A673 (cell line): Measurements from ENCODE around the gene DUSP1. TPM values are rescaled to one million over a fixed set of nuclear protein-coding genes. Genes with fewer than 3 reads are reported as not detected.

ENCODE experiments used
- BruUV-seq: library from RNA; stranded (reverse); fragments of 400-500 nt; replicated peaks from 2 replicates; lab custom pipeline; 2021; lab: Mats Ljungman, UMichigan
- CTCF ChIA-PET: fragments of 300-600 bp; sonication (Branson Sonifier 250); formaldehyde crosslinking; loops from one replicate; lab custom pipeline; 2022; ENCODE audit warnings: antibody characterized with exemption; lab: Charles Lee
- POLR2A ChIA-PET: fragments of 300-600 bp; sonication (Branson Sonifier 250); formaldehyde crosslinking; loops from one replicate; lab custom pipeline; 2022; ENCODE audit warnings: antibody characterized with exemption; ENCODE audit not compliant: low non-redundant PET; lab: Charles Lee
- DNase-seq: peaks from one replicate; pipeline ENCODE4 v3.0.0-alpha.2; 2015; ENCODE audit warnings: low spot score
- H3K27ac ChIP-seq: fragments of 200-600 bp; sonication (generic); 2 replicates; pipeline ENCODE4 v1.5.1; 2016; ENCODE audit warnings: mixed run types, low read depth, mild to moderate bottlenecking, mixed read lengths, antibody characterized with exemption, low read length; ENCODE audit not compliant: poor library complexity, severe bottlenecking
- H3K27me3 ChIP-seq: fragments of 200-600 bp; sonication (generic); replicated peaks from 2 replicates; pipeline ENCODE4 v1.6.1; 2017; ENCODE audit warnings: mixed run types, low read depth, mild to moderate bottlenecking, mixed read lengths, antibody characterized with exemption, low read length; ENCODE audit not compliant: insufficient read depth, poor library complexity
- H3K36me3 ChIP-seq: fragments of 200-600 bp; sonication (generic); 2 replicates; pipeline ENCODE4 v1.6.1; 2016; ENCODE audit warnings: mixed run types, mild to moderate bottlenecking, mixed read lengths, antibody characterized with exemption, low read length; ENCODE audit not compliant: insufficient read depth, poor library complexity, severe bottlenecking
- H3K4me1 ChIP-seq: fragments of 200-600 bp; sonication (generic); 2 replicates; pipeline ENCODE4 v1.6.1; 2017; ENCODE audit warnings: mixed run types, mild to moderate bottlenecking, mixed read lengths, antibody characterized with exemption, low read length; ENCODE audit not compliant: insufficient read depth, poor library complexity, severe bottlenecking
- H3K4me3 ChIP-seq: fragments of 200-600 bp; sonication (generic); 2 replicates; pipeline ENCODE4 v1.5.1; 2016; ENCODE audit warnings: low read depth, mixed run types, mild to moderate bottlenecking, mixed read lengths, low read length; ENCODE audit not compliant: poor library complexity, severe bottlenecking
- H3K9me3 ChIP-seq: fragments of 200-600 bp; sonication (generic); 2 replicates; pipeline ENCODE4 v1.6.1; 2016; ENCODE audit warnings: mixed run types, low read depth, mild to moderate bottlenecking, mixed read lengths, antibody characterized with exemption, low read length; ENCODE audit not compliant: poor library complexity, severe bottlenecking
- EZH2 ChIP-seq: fragments of 200-600 bp; sonication (generic); IDR thresholded peaks from 2 replicates; pipeline ENCODE4 v1.6.1; 2017; ENCODE audit warnings: borderline replicate concordance, low read depth, mild to moderate bottlenecking, mixed read lengths, antibody characterized with exemption, low read length; ENCODE audit not compliant: poor library complexity, severe bottlenecking
- intact Hi-C: fragments of 100-400 bp; cut with micrococcal nuclease; formaldehyde crosslinking; loops from one replicate; pipeline ENCODE4 v1.10.0; 2022; ENCODE audit not compliant: unreplicated experiment
- total RNA-seq: library from RNA; stranded (reverse); gene quantifications from 2 replicates; pipeline ENCODE4 v1.2.3, GENCODE V29; 2021
- TF ChIP-seq, protein P1 (sequence below): fragments of 300-800, 200-600 bp; sonication (generic); conservative IDR thresholded peaks from 2 replicates; pipeline ENCODE4 v1.5.1; 2017; ENCODE audit warnings: low read depth, mild to moderate bottlenecking, antibody characterized with exemption, low read length, moderate library complexity, mixed read lengths

DUSP1 gene
- total RNA-seq, 1 experiment from 2014 or later, result 13.1 TPM

DNA sequence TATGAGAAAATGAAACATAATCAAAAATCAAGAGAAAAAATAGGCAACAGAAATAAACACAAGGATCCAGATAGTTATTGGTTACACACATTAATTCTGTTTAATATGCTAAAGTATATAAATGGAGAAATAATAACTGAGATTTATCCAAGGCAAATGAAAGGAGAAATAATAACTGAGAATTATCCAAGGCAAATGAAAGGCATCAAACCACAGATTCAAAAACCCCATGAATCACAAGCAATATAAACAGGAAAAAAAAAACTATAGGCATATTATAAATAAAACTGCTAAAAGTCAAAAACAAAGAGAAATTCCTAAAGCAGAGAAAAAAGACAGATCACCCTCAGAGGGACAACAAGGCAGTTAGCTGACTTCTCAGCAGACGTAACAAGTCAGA, 10.9 kb downstream of the DUSP1 start:
- H3K27ac ChIP-seq, result no peak overlapping the region
- ChIA-PET CTCF (no interaction called here), POLR2A (interaction anchor here (0.6 kb wide), 1 partner anchor 11 kb away, joined by 3 read pairs; the partner anchor contains the start of gene DUSP1)
- H3K27me3 ChIP-seq, result no peaks in the 10 kb centered on the region
- TF ChIP-seq EZH2, result no peak
- TF ChIP-seq, protein P1, sequence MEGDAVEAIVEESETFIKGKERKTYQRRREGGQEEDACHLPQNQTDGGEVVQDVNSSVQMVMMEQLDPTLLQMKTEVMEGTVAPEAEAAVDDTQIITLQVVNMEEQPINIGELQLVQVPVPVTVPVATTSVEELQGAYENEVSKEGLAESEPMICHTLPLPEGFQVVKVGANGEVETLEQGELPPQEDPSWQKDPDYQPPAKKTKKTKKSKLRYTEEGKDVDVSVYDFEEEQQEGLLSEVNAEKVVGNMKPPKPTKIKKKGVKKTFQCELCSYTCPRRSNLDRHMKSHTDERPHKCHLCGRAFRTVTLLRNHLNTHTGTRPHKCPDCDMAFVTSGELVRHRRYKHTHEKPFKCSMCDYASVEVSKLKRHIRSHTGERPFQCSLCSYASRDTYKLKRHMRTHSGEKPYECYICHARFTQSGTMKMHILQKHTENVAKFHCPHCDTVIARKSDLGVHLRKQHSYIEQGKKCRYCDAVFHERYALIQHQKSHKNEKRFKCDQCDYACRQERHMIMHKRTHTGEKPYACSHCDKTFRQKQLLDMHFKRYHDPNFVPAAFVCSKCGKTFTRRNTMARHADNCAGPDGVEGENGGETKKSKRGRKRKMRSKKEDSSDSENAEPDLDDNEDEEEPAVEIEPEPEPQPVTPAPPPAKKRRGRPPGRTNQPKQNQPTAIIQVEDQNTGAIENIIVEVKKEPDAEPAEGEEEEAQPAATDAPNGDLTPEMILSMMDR, result no peak
- no peaks in the 10 kb centered on the region for H3K36me3 ChIP-seq
- no peak for DNase-seq
- intact Hi-C loops, result no loop called here
- no peaks in the 10 kb centered on the region for H3K9me3 ChIP-seq
- H3K4me3 ChIP-seq, result no peak overlapping the region
- no TSS peak for BruUV-seq
- H3K4me1 ChIP-seq, result peaks cover 13% of the 10 kb centered on the region

DNA sequence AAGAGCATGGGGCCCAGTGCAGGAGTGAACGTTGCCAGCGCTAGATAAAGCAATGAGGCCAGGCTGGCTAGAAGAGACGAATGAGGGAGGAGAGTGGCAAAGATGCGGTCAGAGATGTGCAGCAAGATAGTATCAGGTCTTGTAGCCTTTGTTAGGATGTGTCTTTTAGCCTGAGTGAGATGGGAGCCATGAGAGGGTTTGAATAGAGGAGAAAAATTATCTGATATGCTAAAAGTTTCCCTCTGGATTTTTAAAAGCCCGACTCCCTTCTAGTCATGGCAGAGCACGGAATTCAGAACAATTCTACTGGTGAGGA, 12.2 kb downstream of the DUSP1 start:
- ChIA-PET POLR2A (no interaction called here), CTCF (no interaction called here)
- no peak for DNase-seq
- intact Hi-C loops, result no loop called here
- no TSS peak for BruUV-seq
- peaks cover 13% of the 10 kb centered on the region for H3K4me1 ChIP-seq
- H3K27me3 ChIP-seq, result no peaks in the 10 kb centered on the region
- H3K36me3 ChIP-seq, result no peaks in the 10 kb centered on the region
- H3K27ac ChIP-seq, result no peak overlapping the region
- no peaks in the 10 kb centered on the region for H3K9me3 ChIP-seq
- TF ChIP-seq, protein P1, result no peak
- no peak for TF ChIP-seq EZH2
- no peak overlapping the region for H3K4me3 ChIP-seq

DNA sequence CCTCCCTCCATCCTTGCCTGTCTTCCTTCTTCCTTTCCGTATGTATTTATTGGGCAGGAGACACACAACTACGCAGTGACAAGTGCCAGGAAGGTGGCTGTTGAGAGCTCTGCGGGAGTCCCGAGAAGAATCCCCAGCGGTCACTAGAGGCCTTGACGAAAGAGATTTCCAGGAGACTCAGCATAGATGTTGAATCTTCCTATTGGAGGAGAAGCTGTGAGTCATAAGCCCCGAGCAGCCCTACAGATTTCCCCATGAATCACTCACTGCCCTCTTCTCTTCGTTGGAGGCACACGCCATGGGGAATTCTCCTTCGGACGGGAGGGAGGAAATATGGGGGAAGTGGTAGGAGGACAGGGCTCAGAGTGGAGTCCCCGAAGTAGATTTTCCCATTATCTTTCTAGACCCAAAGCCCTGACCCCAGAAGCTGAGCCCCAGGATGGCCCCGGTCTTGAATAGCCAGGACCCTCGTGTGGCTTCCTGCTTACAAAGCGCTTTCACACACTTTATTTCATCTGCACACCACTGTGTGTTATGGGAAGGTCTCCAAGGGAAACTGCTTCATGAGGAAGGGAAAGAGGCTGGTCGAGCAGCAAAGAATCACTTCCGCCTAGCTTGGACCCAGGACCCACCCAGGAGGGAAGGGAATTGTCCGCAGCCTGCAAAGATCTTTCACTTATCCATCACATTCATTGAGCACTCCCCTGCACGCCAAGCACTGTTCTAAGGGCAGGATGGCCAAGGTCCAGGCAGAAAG, 12.7 kb downstream of the DUSP1 start:
- no peaks in the 10 kb centered on the region for H3K36me3 ChIP-seq
- H3K4me1 ChIP-seq, result peaks cover 13% of the 10 kb centered on the region
- intact Hi-C loops, result no loop called here
- peak overlapping the region; percentile 60 for H3K27ac ChIP-seq
- DNase-seq, result peak; percentile 87
- no peaks in the 10 kb centered on the region for H3K27me3 ChIP-seq
- no peak for TF ChIP-seq EZH2
- TF ChIP-seq, protein P1, result no peak
- H3K9me3 ChIP-seq, result no peaks in the 10 kb centered on the region
- ChIA-PET CTCF (no interaction called here), POLR2A (no interaction called here)
- BruUV-seq, result no TSS peak
- no peak overlapping the region for H3K4me3 ChIP-seq
